ENCODE results near the gene FAM131A. TPM values are rescaled to one million over a fixed set of nuclear protein-coding genes. Genes with fewer than 3 reads are reported as not detected.

The FAM131A gene
- total RNA-seq, 1 experiment from 2014 or later: 5.9 TPM

- peaks cover 43% of the 10 kb centered on the region for H3K36me3 ChIP-seq
- H3K9me3 ChIP-seq (replicated peaks): no peaks in the 10 kb centered on the region
- H3K27ac ChIP-seq: no peak overlapping the region
- no peak overlapping the region for H3K4me3 ChIP-seq
- DNase-seq: no peak
- 0 out of 2 replicates have a peak, but pooled peaks cover 2% of the 10 kb centered on the region for H3K4me1 ChIP-seq
- H3K27me3 ChIP-seq: no peaks in the 10 kb centered on the region
Measured at GRCh38 chr3:184308744-184309143, 28.7 kb upstream of the FAM131A start.

GRCh38 chr3:184311633-184312032 is 25.8 kb upstream of the FAM131A start:
- Histone ChIP-seq H3K9me3 (replicated peaks) (no peaks in the 10 kb centered on the region), H3K4me3 (no peak overlapping the region), H3K27me3 (no peaks in the 10 kb centered on the region), H3K27ac (no peak overlapping the region), H3K36me3 (peaks cover 28% of the 10 kb centered on the region), H3K4me1 (peaks cover 3% of the 10 kb centered on the region; the same call in 1 of the 2 replicates)
- DNase-seq: no peak

GRCh38 chr3:184314363-184314699 is 23.1 kb upstream of the FAM131A start, which contains the start of gene EIF4G1:
Gene EIF4G1, plus strand, starts transcription at chr3:184314606. Its CDS starts 1,191 bp downstream, at chr3:184315797.
- Histone ChIP-seq H3K4me3 (peak within 1 kb of the TSS; percentile 80), H3K4me1 (peaks cover 3% of the 10 kb centered on the region; the same call in 1 of the 2 replicates), H3K9me3 (replicated peaks) (no peaks in the 10 kb centered on the region), H3K27me3 (no peaks in the 10 kb centered on the region), H3K27ac (peak within 1 kb of the TSS; percentile 68), H3K36me3 (peaks cover 35% of the 10 kb centered on the region)
- peak; percentile 92 for DNase-seq

- Histone ChIP-seq H3K9me3 (replicated peaks) (no peaks in the 10 kb centered on the region), H3K36me3 (peaks cover 40% of the 10 kb centered on the region), H3K4me3 (peak overlapping the region; percentile 80), H3K27ac (peak overlapping the region; percentile 68), H3K4me1 (peaks cover 3% of the 10 kb centered on the region; the same call in 1 of the 2 replicates), H3K27me3 (no peaks in the 10 kb centered on the region)
- DNase-seq: peak; percentile 27 to 38
Measured at GRCh38 chr3:184314700-184315542, 22.5 kb upstream of the FAM131A start.

- DNase-seq: no peak
- no peaks in the 10 kb centered on the region for H3K27me3 ChIP-seq
- peak overlapping the region; percentile 80 for H3K4me3 ChIP-seq
- H3K27ac ChIP-seq: peak overlapping the region; percentile 68
- H3K36me3 ChIP-seq: peaks cover 45% of the 10 kb centered on the region
- H3K9me3 ChIP-seq (replicated peaks): no peaks in the 10 kb centered on the region
- peaks cover 3% of the 10 kb centered on the region; the same call in 1 of the 2 replicates for H3K4me1 ChIP-seq
Measured at GRCh38 chr3:184315543-184315867, 21.9 kb upstream of the FAM131A start.

- Histone ChIP-seq H3K36me3 (peaks cover 50% of the 10 kb centered on the region), H3K4me3 (peak overlapping the region; percentile 80), H3K27me3 (no peaks in the 10 kb centered on the region), H3K4me1 (peaks cover 3% of the 10 kb centered on the region; the same call in 1 of the 2 replicates), H3K9me3 (replicated peaks) (no peaks in the 10 kb centered on the region), H3K27ac (no peak overlapping the region)
- no peak for DNase-seq
Measured at GRCh38 chr3:184315871-184316661, 21.3 kb upstream of the FAM131A start.

- peaks cover 58% of the 10 kb centered on the region for H3K36me3 ChIP-seq
- DNase-seq: no peak
- no peaks in the 10 kb centered on the region for H3K27me3 ChIP-seq
- H3K27ac ChIP-seq: no peak overlapping the region
- no peak overlapping the region; the same call in 1 of the 2 replicates for H3K4me3 ChIP-seq
- H3K9me3 ChIP-seq (replicated peaks): no peaks in the 10 kb centered on the region
- H3K4me1 ChIP-seq: peaks cover 3% of the 10 kb centered on the region; the same call in 1 of the 2 replicates
Measured at GRCh38 chr3:184316792-184317191, 20.6 kb upstream of the FAM131A start.

GRCh38 chr3:184317201-184317600 is 20.2 kb upstream of the FAM131A start:
- Histone ChIP-seq H3K4me3 (no peak overlapping the region), H3K27ac (no peak overlapping the region), H3K9me3 (replicated peaks) (no peaks in the 10 kb centered on the region), H3K4me1 (peaks cover 3% of the 10 kb centered on the region; the same call in 1 of the 2 replicates), H3K36me3 (peaks cover 62% of the 10 kb centered on the region), H3K27me3 (no peaks in the 10 kb centered on the region)
- no peak for DNase-seq

- Histone ChIP-seq H3K27ac (no peak overlapping the region), H3K9me3 (replicated peaks) (no peaks in the 10 kb centered on the region), H3K4me3 (no peak overlapping the region), H3K27me3 (no peaks in the 10 kb centered on the region), H3K36me3 (peaks cover 91% of the 10 kb centered on the region), H3K4me1 (no peaks in the 10 kb centered on the region; the same call in 1 of the 2 replicates)
- DNase-seq: peak; percentile 58 to 64
Measured at GRCh38 chr3:184320104-184320445, 17.3 kb upstream of the FAM131A start.

GRCh38 chr3:184321666-184322065 is 15.7 kb upstream of the FAM131A start:
- Histone ChIP-seq H3K9me3 (replicated peaks) (no peaks in the 10 kb centered on the region), H3K4me1 (no peaks in the 10 kb centered on the region; the same call in 1 of the 2 replicates), H3K27me3 (no peaks in the 10 kb centered on the region), H3K4me3 (no peak overlapping the region), H3K36me3 (peaks cover 98% of the 10 kb centered on the region), H3K27ac (no peak overlapping the region)
- no peak for DNase-seq

- H3K9me3 ChIP-seq (replicated peaks): no peaks in the 10 kb centered on the region
- peaks cover 98% of the 10 kb centered on the region for H3K36me3 ChIP-seq
- DNase-seq: no peak
- H3K4me3 ChIP-seq: no peak overlapping the region
- no peak overlapping the region for H3K27ac ChIP-seq
- H3K27me3 ChIP-seq: no peaks in the 10 kb centered on the region
- no peaks in the 10 kb centered on the region; the same call in 1 of the 2 replicates for H3K4me1 ChIP-seq
Measured at GRCh38 chr3:184322731-184323487, 14.5 kb upstream of the FAM131A start.

- Histone ChIP-seq H3K27me3 (no peaks in the 10 kb centered on the region), H3K27ac (no peak overlapping the region), H3K9me3 (replicated peaks) (no peaks in the 10 kb centered on the region), H3K36me3 (peaks cover 97% of the 10 kb centered on the region), H3K4me3 (no peak overlapping the region), H3K4me1 (no peaks in the 10 kb centered on the region; the same call in 1 of the 2 replicates)
- no peak for DNase-seq
Measured at GRCh38 chr3:184323696-184324095, 13.7 kb upstream of the FAM131A start.

- Histone ChIP-seq H3K9me3 (replicated peaks) (no peaks in the 10 kb centered on the region), H3K4me1 (no peaks in the 10 kb centered on the region), H3K27ac (no peak overlapping the region), H3K27me3 (no peaks in the 10 kb centered on the region), H3K36me3 (peaks cover 98% of the 10 kb centered on the region), H3K4me3 (no peak overlapping the region)
- DNase-seq: no peak
Measured at GRCh38 chr3:184325269-184325668, 12.1 kb upstream of the FAM131A start.

GRCh38 chr3:184325715-184326369 is 11.6 kb upstream of the FAM131A start:
- H3K27ac ChIP-seq: no peak overlapping the region
- no peak overlapping the region for H3K4me3 ChIP-seq
- no peaks in the 10 kb centered on the region for H3K4me1 ChIP-seq
- no peak for DNase-seq
- no peaks in the 10 kb centered on the region for H3K27me3 ChIP-seq
- no peaks in the 10 kb centered on the region for H3K9me3 ChIP-seq (replicated peaks)
- H3K36me3 ChIP-seq: peaks cover 98% of the 10 kb centered on the region
